ENCODE measurements around the gene STARD7. TPM values are rescaled to one million over a fixed set of nuclear protein-coding genes. Genes with fewer than 3 reads are reported as not detected.

STARD7 gene
- total RNA-seq, 2 donors from 2014 or later: 59.2 to 72.6 TPM

- ATAC-seq (no peak), DNase-seq (no peak)
- H3K27me3 Mint-ChIP-seq: no peaks in the 10 kb centered on the region
- peaks cover 38% of the 10 kb centered on the region for H3K4me1 Mint-ChIP-seq
- no peaks in the 10 kb centered on the region for H3K9me3 ChIP-seq (ENCODE audit: control insufficient read depth, low read length, poor library complexity, severe bottlenecking)
- no peaks in the 10 kb centered on the region for H3K36me3 Mint-ChIP-seq (ENCODE audit: low read depth)
- peak overlapping the region; percentile 90 for H3K27ac Mint-ChIP-seq
- H3K4me3 Mint-ChIP-seq: no peak overlapping the region
These were observed 37.2 kb upstream of the STARD7 start for GRCh38 chr2:96245609-96246390.

- H3K4me1 Mint-ChIP-seq: peaks cover 38% of the 10 kb centered on the region
These were observed 35.2 kb upstream of the STARD7 start for GRCh38 chr2:96243843-96244242.

GRCh38 chr2:96241900-96242611, 33.4 kb upstream of the STARD7 start:
- H3K36me3 Mint-ChIP-seq (ENCODE audit: low read depth): no peaks in the 10 kb centered on the region
- peak overlapping the region; percentile 95 for H3K27ac Mint-ChIP-seq
- H3K9me3 ChIP-seq (ENCODE audit: control insufficient read depth, low read length, poor library complexity, severe bottlenecking): no peaks in the 10 kb centered on the region
- H3K27me3 Mint-ChIP-seq: no peaks in the 10 kb centered on the region
- H3K4me1 Mint-ChIP-seq: peaks cover 31% of the 10 kb centered on the region
- H3K4me3 Mint-ChIP-seq: peak overlapping the region; percentile 76
- DNase-seq (no peak), ATAC-seq (peak; percentile 86)

More at GRCh38 chr2:96243843-96244242, 35.2 kb upstream of the STARD7 start:
- Mint-ChIP-seq H3K27me3 (no peaks in the 10 kb centered on the region), H3K36me3 (ENCODE audit: low read depth) (no peaks in the 10 kb centered on the region), H3K4me3 (peak overlapping the region; percentile 31), H3K27ac (no peak overlapping the region)
- ATAC-seq: no peak
- no peak for DNase-seq
- H3K9me3 ChIP-seq (ENCODE audit: control insufficient read depth, low read length, poor library complexity, severe bottlenecking): no peaks in the 10 kb centered on the region

- no peaks in the 10 kb centered on the region for H3K9me3 ChIP-seq (ENCODE audit: control insufficient read depth, low read length, poor library complexity, severe bottlenecking)
- H3K27me3 Mint-ChIP-seq: no peaks in the 10 kb centered on the region
- peaks cover 29% of the 10 kb centered on the region for H3K4me1 Mint-ChIP-seq
- ATAC-seq (no peak), DNase-seq (no peak)
- H3K36me3 Mint-ChIP-seq (ENCODE audit: low read depth): no peaks in the 10 kb centered on the region
- H3K4me3 Mint-ChIP-seq: peak overlapping the region; percentile 76
- peak overlapping the region; percentile 95 for H3K27ac Mint-ChIP-seq
These were observed 32.6 kb upstream of the STARD7 start for GRCh38 chr2:96241227-96241626.

DNA sequence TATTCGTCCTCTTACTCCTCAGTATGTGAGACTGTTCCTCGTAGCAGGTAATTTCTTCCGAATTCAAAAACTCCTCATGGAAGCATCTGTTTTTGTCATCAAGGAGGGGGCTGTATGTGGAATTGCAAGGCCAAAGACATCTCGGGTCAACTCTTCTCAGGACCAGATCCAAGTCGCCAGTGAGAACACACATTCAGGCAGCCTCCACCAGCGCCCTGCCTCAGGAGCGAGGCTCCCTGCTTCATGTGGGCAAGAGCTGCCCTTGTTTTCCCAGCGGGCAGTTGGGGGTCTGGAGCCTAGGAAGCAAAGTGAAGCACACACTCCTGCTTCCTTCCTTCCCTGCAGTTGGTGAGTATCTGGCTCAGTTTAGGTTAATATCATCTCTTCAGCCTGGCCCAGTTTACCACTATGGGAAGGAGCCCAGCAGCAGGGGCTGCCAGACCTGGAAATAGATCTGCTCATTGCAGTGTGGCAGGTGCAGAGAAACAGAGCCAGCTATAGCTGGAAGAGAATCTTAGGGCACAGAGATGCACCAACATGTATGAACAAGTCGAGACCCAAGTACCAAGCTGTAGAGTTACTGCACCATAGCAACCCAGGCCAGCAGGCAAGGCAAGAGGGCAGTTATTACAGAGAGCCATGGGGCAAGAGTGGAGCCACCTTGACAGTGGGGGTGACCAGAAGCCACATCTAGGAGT, 31.9 kb upstream of the STARD7 start:
- no peak for DNase-seq
- H3K4me3 Mint-ChIP-seq: no peak overlapping the region
- H3K27ac Mint-ChIP-seq: peak overlapping the region; percentile 95
- no peaks in the 10 kb centered on the region for H3K27me3 Mint-ChIP-seq
- H3K4me1 Mint-ChIP-seq: peaks cover 24% of the 10 kb centered on the region
- no peaks in the 10 kb centered on the region for H3K9me3 ChIP-seq (ENCODE audit: control insufficient read depth, low read length, poor library complexity, severe bottlenecking)
- H3K36me3 Mint-ChIP-seq (ENCODE audit: low read depth): no peaks in the 10 kb centered on the region
- ATAC-seq: no peak

DNA sequence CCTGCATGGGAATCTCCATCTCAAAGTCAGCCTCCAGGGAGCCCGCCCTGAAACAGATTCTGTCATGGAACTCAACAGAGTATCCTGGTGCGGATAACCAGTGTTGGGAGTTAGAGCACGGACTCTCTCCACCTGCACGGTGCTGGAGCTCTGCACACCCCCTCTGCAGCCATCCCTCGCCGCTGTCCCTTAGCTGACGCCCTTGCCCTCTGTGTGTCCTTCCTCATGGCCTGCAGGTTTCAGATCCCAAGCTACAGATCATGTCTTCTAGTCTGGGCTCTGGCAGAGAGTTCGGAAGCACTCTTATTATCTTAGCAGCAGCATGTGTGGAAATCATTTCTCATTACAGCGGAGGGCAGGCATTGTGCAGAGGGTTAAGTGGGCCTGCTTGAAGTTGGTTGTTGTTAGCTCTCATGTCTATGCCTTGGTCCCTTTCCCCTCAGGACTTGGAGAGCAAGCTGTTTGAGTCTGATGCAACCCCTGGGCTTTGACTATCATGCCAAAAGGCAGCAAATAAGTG, 31.2 kb upstream of the STARD7 start:
- Mint-ChIP-seq H3K36me3 (ENCODE audit: low read depth) (no peaks in the 10 kb centered on the region), H3K27me3 (no peaks in the 10 kb centered on the region), H3K27ac (peak overlapping the region; percentile 95), H3K4me1 (peaks cover 24% of the 10 kb centered on the region), H3K4me3 (no peak overlapping the region)
- no peaks in the 10 kb centered on the region for H3K9me3 ChIP-seq (ENCODE audit: control insufficient read depth, low read length, poor library complexity, severe bottlenecking)
- ATAC-seq (no peak), DNase-seq (no peak)

DNA sequence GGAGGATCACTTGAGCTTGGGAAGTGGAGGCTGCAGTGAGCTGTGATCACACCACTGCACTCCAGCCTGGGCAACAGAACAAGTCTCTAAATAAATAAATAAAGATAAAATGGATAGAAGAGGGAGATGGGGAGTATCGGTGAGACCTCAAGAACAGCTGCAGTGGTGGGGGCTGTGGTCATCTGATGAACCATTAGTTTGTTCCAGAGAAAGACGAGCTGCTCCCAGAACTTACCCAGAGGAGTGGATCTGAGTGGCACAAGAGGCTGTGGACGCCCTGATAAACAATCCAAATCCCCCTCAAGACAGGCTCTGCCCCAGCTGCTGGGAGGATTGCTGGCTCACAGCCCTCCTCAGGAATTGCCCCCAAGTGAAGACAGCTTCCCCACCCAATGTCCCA, 30.5 kb upstream of the STARD7 start:
- H3K36me3 Mint-ChIP-seq (ENCODE audit: low read depth): no peaks in the 10 kb centered on the region
- ATAC-seq (no peak), DNase-seq (no peak)
- H3K4me1 Mint-ChIP-seq: peaks cover 26% of the 10 kb centered on the region
- H3K9me3 ChIP-seq (ENCODE audit: control insufficient read depth, low read length, poor library complexity, severe bottlenecking): no peaks in the 10 kb centered on the region
- no peaks in the 10 kb centered on the region for H3K27me3 Mint-ChIP-seq
- H3K27ac Mint-ChIP-seq: no peak overlapping the region
- H3K4me3 Mint-ChIP-seq: no peak overlapping the region

GRCh38 chr2:96238266-96238665, 29.6 kb upstream of the STARD7 start:
- H3K9me3 ChIP-seq (ENCODE audit: control insufficient read depth, low read length, poor library complexity, severe bottlenecking): no peaks in the 10 kb centered on the region
- Mint-ChIP-seq H3K36me3 (ENCODE audit: low read depth) (no peaks in the 10 kb centered on the region), H3K4me3 (no peak overlapping the region), H3K4me1 (peaks cover 26% of the 10 kb centered on the region), H3K27ac (no peak overlapping the region), H3K27me3 (no peaks in the 10 kb centered on the region)
- ATAC-seq (no peak), DNase-seq (no peak)

GRCh38 chr2:96236882-96237281, 28.3 kb upstream of the STARD7 start:
- ATAC-seq (no peak), DNase-seq (no peak)
- H3K9me3 ChIP-seq (ENCODE audit: control insufficient read depth, low read length, poor library complexity, severe bottlenecking): no peaks in the 10 kb centered on the region
- no peaks in the 10 kb centered on the region for H3K27me3 Mint-ChIP-seq
- no peak overlapping the region for H3K4me3 Mint-ChIP-seq
- peaks cover 17% of the 10 kb centered on the region for H3K4me1 Mint-ChIP-seq
- no peaks in the 10 kb centered on the region for H3K36me3 Mint-ChIP-seq (ENCODE audit: low read depth)
- H3K27ac Mint-ChIP-seq: no peak overlapping the region

DNA sequence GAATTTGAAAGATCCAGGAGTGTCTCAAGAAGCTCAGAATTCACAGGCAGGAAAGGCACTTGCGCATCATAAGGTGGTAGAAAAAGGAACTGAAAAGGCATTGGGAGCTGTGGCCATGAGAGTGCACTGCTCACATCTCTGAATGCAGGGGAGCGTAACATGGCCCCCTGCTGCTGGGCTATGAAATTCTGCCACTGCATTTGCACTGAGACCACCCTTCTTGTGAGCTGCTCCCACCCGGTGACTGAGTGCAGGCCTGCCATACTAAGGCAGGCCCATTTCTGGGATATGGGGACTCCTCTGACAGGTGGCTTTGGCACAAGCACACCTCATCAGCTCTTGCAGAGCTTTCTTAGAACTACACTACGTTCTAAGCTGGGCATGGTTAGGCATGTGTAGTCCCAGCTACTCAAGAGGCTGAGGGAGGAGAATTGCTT, 25.3 kb upstream of the STARD7 start:
- Mint-ChIP-seq H3K27ac (no peak overlapping the region), H3K27me3 (no peaks in the 10 kb centered on the region), H3K36me3 (ENCODE audit: low read depth) (no peaks in the 10 kb centered on the region), H3K4me3 (no peak overlapping the region), H3K4me1 (peaks cover 8% of the 10 kb centered on the region)
- no peak for DNase-seq
- no peaks in the 10 kb centered on the region for H3K9me3 ChIP-seq (ENCODE audit: control insufficient read depth, low read length, poor library complexity, severe bottlenecking)
- peak; percentile 40 for ATAC-seq

DNA sequence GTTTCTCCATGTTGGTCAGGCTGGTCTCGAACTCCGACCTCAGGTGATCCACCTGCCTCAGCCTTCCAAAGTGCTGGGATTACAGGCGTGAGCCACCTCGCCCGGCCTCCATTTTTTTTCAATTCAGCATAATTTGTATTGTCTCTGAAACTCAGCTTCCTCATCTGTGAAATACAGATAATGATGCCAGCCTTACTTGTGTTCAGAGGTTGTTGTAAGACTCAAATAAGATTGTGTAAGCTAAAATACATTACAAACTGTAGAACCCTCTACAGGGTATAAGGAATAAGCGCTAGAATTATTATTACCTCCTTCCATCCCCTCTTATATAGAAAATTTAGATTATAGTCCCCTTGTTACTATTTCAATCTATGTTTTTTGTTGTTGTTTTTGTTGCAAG, 24.8 kb upstream of the STARD7 start:
- Mint-ChIP-seq H3K4me3 (no peak overlapping the region), H3K27me3 (no peaks in the 10 kb centered on the region), H3K36me3 (ENCODE audit: low read depth) (no peaks in the 10 kb centered on the region), H3K4me1 (peaks cover 8% of the 10 kb centered on the region), H3K27ac (no peak overlapping the region)
- ATAC-seq (no peak), DNase-seq (no peak)
- no peaks in the 10 kb centered on the region for H3K9me3 ChIP-seq (ENCODE audit: control insufficient read depth, low read length, poor library complexity, severe bottlenecking)

- Mint-ChIP-seq H3K36me3 (ENCODE audit: low read depth) (no peaks in the 10 kb centered on the region), H3K27ac (no peak overlapping the region), H3K4me3 (no peak overlapping the region), H3K27me3 (no peaks in the 10 kb centered on the region), H3K4me1 (peaks cover 8% of the 10 kb centered on the region)
- ATAC-seq: no peak
- DNase-seq: no peak
- H3K9me3 ChIP-seq (ENCODE audit: control insufficient read depth, low read length, poor library complexity, severe bottlenecking): no peaks in the 10 kb centered on the region
These were observed 22.7 kb upstream of the STARD7 start for GRCh38 chr2:96231316-96231715.

DNA sequence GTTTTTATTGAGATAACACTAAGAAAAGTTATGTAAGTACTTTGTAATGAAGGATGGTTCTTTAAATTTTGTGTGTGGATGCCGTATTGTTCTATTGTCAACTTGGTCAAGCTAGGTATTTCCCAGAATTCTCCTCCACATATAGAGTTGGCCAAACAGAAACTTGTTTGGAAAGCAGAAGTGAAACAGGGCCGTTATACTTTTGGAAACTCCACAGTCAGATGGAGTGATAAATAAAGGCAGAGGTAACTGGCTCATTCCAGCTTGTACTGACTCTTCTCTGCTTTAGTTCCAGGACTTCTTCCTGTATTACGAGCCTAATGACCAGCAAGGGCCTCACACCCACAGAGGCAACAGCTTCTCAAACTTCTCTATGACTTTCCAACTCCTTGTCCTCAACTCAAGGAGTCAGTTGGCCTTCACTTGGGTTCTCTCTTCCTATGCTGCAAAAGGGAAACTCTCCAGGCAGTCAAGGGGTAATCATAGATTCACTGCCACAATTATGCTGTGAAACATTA, 16.4 kb upstream of the STARD7 start:
- Mint-ChIP-seq H3K4me1 (peaks cover 8% of the 10 kb centered on the region), H3K27ac (no peak overlapping the region), H3K4me3 (no peak overlapping the region), H3K36me3 (ENCODE audit: low read depth) (peaks cover 3% of the 10 kb centered on the region), H3K27me3 (no peaks in the 10 kb centered on the region)
- DNase-seq (no peak), ATAC-seq (peak; percentile 42)
- no peaks in the 10 kb centered on the region for H3K9me3 ChIP-seq (ENCODE audit: control insufficient read depth, low read length, poor library complexity, severe bottlenecking)
